Activated T-cell treated with anti-CD3 and anti-CD28 coated beads, Interleukin-2, amount 50 U/mL, for 24 hours (primary cell): ENCODE measurements around the gene CAPN8.

Experiments
- DNase-seq: peaks from one replicate; pipeline ENCODE4 v3.0.0-alpha.2; 2020
- H3K27ac Mint-ChIP-seq: 2 replicates; pipeline ENCODE4 v1.8.0; 2020; ENCODE audit warnings: mild to moderate bottlenecking, mixed read lengths
- H3K27me3 Mint-ChIP-seq: 2 replicates; pipeline ENCODE4 v1.8.0; 2020; ENCODE audit warnings: mixed read lengths
- H3K36me3 Mint-ChIP-seq: 2 replicates; pipeline ENCODE4 v1.8.0; 2020; ENCODE audit warnings: low read depth, mixed read lengths
- H3K4me1 Mint-ChIP-seq: 2 replicates; pipeline ENCODE4 v1.8.0; 2020; ENCODE audit warnings: low read depth, mixed read lengths
- H3K4me3 Mint-ChIP-seq: 2 replicates; pipeline ENCODE4 v1.8.0; 2020; ENCODE audit warnings: mild to moderate bottlenecking, moderate library complexity, mixed read lengths
- H3K9me3 Mint-ChIP-seq: 2 replicates; pipeline ENCODE4 v1.8.0; 2020; ENCODE audit warnings: mixed read lengths

CAPN8 gene

GRCh38 chr1:223652436-223652941, 13.0 kb downstream of the CAPN8 start:
- no peak for DNase-seq

GRCh38 chr1:223651291-223651991, 14.1 kb downstream of the CAPN8 start:
- H3K4me1 Mint-ChIP-seq: no peaks in the 10 kb centered on the region
- H3K4me3 Mint-ChIP-seq: no peak overlapping the region
- DNase-seq: no peak
- no peaks in the 10 kb centered on the region for H3K36me3 Mint-ChIP-seq
- no peak overlapping the region for H3K27ac Mint-ChIP-seq
- H3K9me3 Mint-ChIP-seq: no peaks in the 10 kb centered on the region
- peaks cover 22% of the 10 kb centered on the region for H3K27me3 Mint-ChIP-seq

More at GRCh38 chr1:223652436-223652941, 13.0 kb downstream of the CAPN8 start:
- no peaks in the 10 kb centered on the region for H3K9me3 Mint-ChIP-seq
- no peaks in the 10 kb centered on the region for H3K4me1 Mint-ChIP-seq
- H3K27me3 Mint-ChIP-seq: peaks cover 22% of the 10 kb centered on the region
- H3K27ac Mint-ChIP-seq: no peak overlapping the region
- H3K36me3 Mint-ChIP-seq: no peaks in the 10 kb centered on the region
- no peak overlapping the region for H3K4me3 Mint-ChIP-seq

GRCh38 chr1:223650465-223650864, 15.0 kb downstream of the CAPN8 start:
- H3K4me1 Mint-ChIP-seq: no peaks in the 10 kb centered on the region
- H3K9me3 Mint-ChIP-seq: no peaks in the 10 kb centered on the region
- H3K27ac Mint-ChIP-seq: no peak overlapping the region
- DNase-seq: no peak
- no peak overlapping the region for H3K4me3 Mint-ChIP-seq
- no peaks in the 10 kb centered on the region for H3K36me3 Mint-ChIP-seq
- peaks cover 18% of the 10 kb centered on the region for H3K27me3 Mint-ChIP-seq

GRCh38 chr1:223649222-223649621, 16.3 kb downstream of the CAPN8 start:
- no peak overlapping the region for H3K27ac Mint-ChIP-seq
- H3K4me1 Mint-ChIP-seq: no peaks in the 10 kb centered on the region
- no peak for DNase-seq
- H3K36me3 Mint-ChIP-seq: no peaks in the 10 kb centered on the region
- H3K27me3 Mint-ChIP-seq: peaks cover 13% of the 10 kb centered on the region
- no peaks in the 10 kb centered on the region for H3K9me3 Mint-ChIP-seq
- no peak overlapping the region for H3K4me3 Mint-ChIP-seq

- Mint-ChIP-seq H3K9me3 (no peaks in the 10 kb centered on the region), H3K4me3 (no peak overlapping the region), H3K27me3 (peaks cover 18% of the 10 kb centered on the region)
These were observed 18.3 kb downstream of the CAPN8 start for GRCh38 chr1:223647249-223647648.

GRCh38 chr1:223645903-223646302, 19.6 kb downstream of the CAPN8 start:
- Mint-ChIP-seq H3K9me3 (peaks cover 6% of the 10 kb centered on the region), H3K27me3 (peaks cover 21% of the 10 kb centered on the region), H3K27ac (no peak overlapping the region), H3K4me3 (no peak overlapping the region), H3K36me3 (no peaks in the 10 kb centered on the region), H3K4me1 (no peaks in the 10 kb centered on the region)
- no peak for DNase-seq

More at GRCh38 chr1:223647249-223647648, 18.3 kb downstream of the CAPN8 start:
- DNase-seq: no peak
- no peak overlapping the region for H3K27ac Mint-ChIP-seq
- no peaks in the 10 kb centered on the region for H3K36me3 Mint-ChIP-seq
- H3K4me1 Mint-ChIP-seq: no peaks in the 10 kb centered on the region

- DNase-seq: no peak
- Mint-ChIP-seq H3K36me3 (no peaks in the 10 kb centered on the region), H3K27ac (no peak overlapping the region), H3K4me1 (peaks cover 10% of the 10 kb centered on the region), H3K4me3 (no peak overlapping the region), H3K27me3 (peaks cover 43% of the 10 kb centered on the region), H3K9me3 (peaks cover 22% of the 10 kb centered on the region)
These were observed 23.3 kb downstream of the CAPN8 start for GRCh38 chr1:223642237-223642636.

- no peak for DNase-seq
- H3K9me3 Mint-ChIP-seq: peaks cover 22% of the 10 kb centered on the region
- peaks cover 49% of the 10 kb centered on the region for H3K27me3 Mint-ChIP-seq
- no peak overlapping the region for H3K4me3 Mint-ChIP-seq
- no peaks in the 10 kb centered on the region for H3K36me3 Mint-ChIP-seq
- peaks cover 10% of the 10 kb centered on the region for H3K4me1 Mint-ChIP-seq
- no peak overlapping the region for H3K27ac Mint-ChIP-seq
These were observed 23.9 kb downstream of the CAPN8 start for GRCh38 chr1:223641523-223642039.

GRCh38 chr1:223639331-223639749, 26.2 kb downstream of the CAPN8 start:
- H3K4me1 Mint-ChIP-seq: peaks cover 10% of the 10 kb centered on the region
- no peak overlapping the region for H3K4me3 Mint-ChIP-seq
- DNase-seq: no peak
- H3K9me3 Mint-ChIP-seq: peaks cover 25% of the 10 kb centered on the region
- H3K36me3 Mint-ChIP-seq: no peaks in the 10 kb centered on the region
- no peak overlapping the region for H3K27ac Mint-ChIP-seq
- H3K27me3 Mint-ChIP-seq: peaks cover 48% of the 10 kb centered on the region

- Mint-ChIP-seq H3K27me3 (peaks cover 33% of the 10 kb centered on the region), H3K9me3 (peaks cover 12% of the 10 kb centered on the region), H3K4me3 (no peak overlapping the region), H3K36me3 (no peaks in the 10 kb centered on the region), H3K4me1 (peaks cover 10% of the 10 kb centered on the region), H3K27ac (no peak overlapping the region)
- no peak for DNase-seq
These were observed 30.3 kb downstream of the CAPN8 start for GRCh38 chr1:223635236-223635635.

GRCh38 chr1:223634423-223634822, 31.1 kb downstream of the CAPN8 start:
- peaks cover 3% of the 10 kb centered on the region for H3K9me3 Mint-ChIP-seq
- no peak for DNase-seq
- H3K4me1 Mint-ChIP-seq: peaks cover 3% of the 10 kb centered on the region
- peaks cover 26% of the 10 kb centered on the region for H3K27me3 Mint-ChIP-seq
- H3K27ac Mint-ChIP-seq: no peak overlapping the region
- H3K36me3 Mint-ChIP-seq: no peaks in the 10 kb centered on the region
- H3K4me3 Mint-ChIP-seq: no peak overlapping the region

- no peaks in the 10 kb centered on the region for H3K4me1 Mint-ChIP-seq
- DNase-seq: no peak
- no peak overlapping the region for H3K4me3 Mint-ChIP-seq
- H3K36me3 Mint-ChIP-seq: no peaks in the 10 kb centered on the region
- H3K9me3 Mint-ChIP-seq: peaks cover 3% of the 10 kb centered on the region
- peaks cover 19% of the 10 kb centered on the region for H3K27me3 Mint-ChIP-seq
- H3K27ac Mint-ChIP-seq: no peak overlapping the region
These were observed 33.5 kb downstream of the CAPN8 start for GRCh38 chr1:223631956-223632355.

- Mint-ChIP-seq H3K27me3 (peaks cover 17% of the 10 kb centered on the region), H3K4me3 (no peak overlapping the region), H3K36me3 (no peaks in the 10 kb centered on the region), H3K9me3 (peaks cover 3% of the 10 kb centered on the region), H3K27ac (no peak overlapping the region), H3K4me1 (no peaks in the 10 kb centered on the region)
- no peak for DNase-seq
These were observed 34.0 kb downstream of the CAPN8 start for GRCh38 chr1:223631473-223631872.

GRCh38 chr1:223629126-223629457, 36.4 kb downstream of the CAPN8 start:
- no peaks in the 10 kb centered on the region for H3K9me3 Mint-ChIP-seq
- DNase-seq: no peak
- no peak overlapping the region for H3K4me3 Mint-ChIP-seq
- no peaks in the 10 kb centered on the region for H3K4me1 Mint-ChIP-seq
- H3K27ac Mint-ChIP-seq: no peak overlapping the region
- H3K36me3 Mint-ChIP-seq: no peaks in the 10 kb centered on the region
- peaks cover 15% of the 10 kb centered on the region for H3K27me3 Mint-ChIP-seq

- DNase-seq: peak; percentile 59
- H3K4me1 Mint-ChIP-seq: no peaks in the 10 kb centered on the region
- no peaks in the 10 kb centered on the region for H3K9me3 Mint-ChIP-seq
- H3K27ac Mint-ChIP-seq: no peak overlapping the region
- H3K27me3 Mint-ChIP-seq: peaks cover 11% of the 10 kb centered on the region
- no peaks in the 10 kb centered on the region for H3K36me3 Mint-ChIP-seq
- H3K4me3 Mint-ChIP-seq: no peak overlapping the region
These were observed 37.0 kb downstream of the CAPN8 start for GRCh38 chr1:223628233-223629125.
